Stimulated activated effector memory CD8-positive, alpha-beta T cell treated with anti-CD3 and anti-CD28 coated beads, Interleukin-12 subunit alpha, Interleukin-12 subunit beta, amount 100 ng/mL, for 72 hours (primary cell): Measurements from ENCODE around the gene CAMSAP2.

Source experiments
- ATAC-seq: fragments of 150-1000 bp; cut with Tn5 transposase; 2 replicates; pipeline ENCODE4 v1.10.0; 2021
- DNase-seq, 2 donors: peaks; one replicate each; pipeline ENCODE4 v3.0.0; 2021 to 2022; ENCODE audit warnings: low spot score in 2 of 2
- H3K27ac Mint-ChIP-seq: one replicate; pipeline ENCODE4 v1.8.0; 2022; ENCODE audit warnings: mild to moderate bottlenecking, mixed read lengths
- H3K36me3 Mint-ChIP-seq: one replicate; pipeline ENCODE4 v1.8.0; 2022; ENCODE audit warnings: mild to moderate bottlenecking, mixed read lengths
- H3K4me1 Mint-ChIP-seq: one replicate; pipeline ENCODE4 v1.8.0; 2022; ENCODE audit warnings: mixed read lengths
- H3K4me3 Mint-ChIP-seq: one replicate; pipeline ENCODE4 v1.8.0; 2022; ENCODE audit warnings: mild to moderate bottlenecking, mixed read lengths
- H3K9me3 Mint-ChIP-seq: one replicate; pipeline ENCODE4 v1.8.0; 2022; ENCODE audit warnings: mixed read lengths

The CAMSAP2 gene

DNA sequence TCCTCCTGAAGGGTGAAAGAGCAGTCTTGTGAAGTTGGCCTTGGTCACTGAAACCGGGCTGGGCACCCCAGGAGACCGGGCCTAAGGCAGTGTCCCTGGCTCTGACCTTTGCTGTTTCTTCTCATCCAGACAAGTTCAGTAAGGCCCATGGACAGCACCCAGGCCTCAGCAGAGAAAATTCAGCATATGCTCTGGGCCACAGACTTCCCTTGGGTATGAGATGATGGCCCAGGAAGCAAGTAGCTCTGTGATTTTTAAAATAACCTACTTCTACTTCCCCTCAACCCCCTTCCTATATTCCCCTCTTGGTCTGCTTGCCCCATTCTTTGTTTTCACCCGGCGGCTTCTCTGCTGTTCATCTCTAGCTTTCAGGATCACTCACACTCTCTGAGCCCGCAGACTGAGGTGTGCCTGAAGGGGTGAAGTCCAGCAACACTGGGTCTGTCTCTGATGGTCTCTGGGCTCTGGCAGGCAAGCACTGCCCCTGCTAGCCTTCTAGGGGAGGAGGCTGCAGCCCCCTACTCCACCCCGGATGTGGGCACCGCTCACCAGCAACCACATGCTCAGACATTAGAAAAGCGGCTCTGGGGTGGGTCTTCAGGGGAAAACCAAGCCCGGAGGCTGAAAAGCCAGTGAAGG lies 131.2 kb downstream of the CAMSAP2 start:
- H3K9me3 Mint-ChIP-seq, result no peaks in the 10 kb centered on the region
- DNase-seq (peak in 1 of 2 donors; percentile 81), ATAC-seq (peak; percentile 87)
- no peaks in the 10 kb centered on the region for H3K36me3 Mint-ChIP-seq
- H3K4me1 Mint-ChIP-seq, result peaks cover 63% of the 10 kb centered on the region
- H3K27ac Mint-ChIP-seq, result no peak overlapping the region
- peak overlapping the region; percentile 33 for H3K4me3 Mint-ChIP-seq

DNA sequence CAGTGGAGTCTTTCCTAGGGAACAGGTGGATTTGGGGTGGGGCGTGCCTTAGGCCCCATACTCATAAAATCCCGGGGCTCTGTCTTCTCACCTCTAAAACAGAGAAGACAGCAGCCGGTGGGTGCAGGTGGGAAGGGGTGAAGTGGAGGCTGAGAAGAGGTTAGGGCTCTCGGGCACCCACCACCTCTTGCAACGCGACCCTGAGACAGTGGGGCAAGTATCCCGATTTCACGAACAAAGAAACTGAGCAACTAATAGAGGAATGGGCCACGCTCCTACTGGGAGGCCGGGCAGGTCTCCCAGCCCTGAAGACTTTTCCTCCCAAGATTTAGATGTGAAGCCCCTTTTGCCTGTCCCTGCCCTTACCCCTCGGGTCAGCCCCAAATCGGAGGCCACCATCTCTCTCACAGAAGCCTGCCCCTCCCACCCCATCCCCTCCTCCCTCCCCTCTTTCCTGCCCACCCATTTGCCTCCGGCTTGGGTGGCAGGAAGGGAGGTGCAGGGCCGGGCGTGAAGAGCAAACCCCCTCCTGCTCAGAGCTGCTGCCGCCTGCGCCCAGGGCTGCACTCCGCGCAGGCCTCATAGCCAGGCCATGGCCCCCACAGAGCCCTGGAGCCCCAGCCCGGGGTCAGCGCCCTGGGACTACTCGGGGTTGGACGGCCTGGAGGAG lies 133.9 kb downstream of the CAMSAP2 start, which contains the start of gene GPR25:
Gene GPR25 (plus strand): TSS at position 536 of the 670 bp plus-strand sequence. CDS start 57 bp downstream, at position 593.
- DNase-seq, result peak in 1 of 2 donors; percentile 50
- Mint-ChIP-seq H3K36me3 (no peaks in the 10 kb centered on the region), H3K27ac (no peak within 1 kb of the TSS), H3K4me3 (peak within 1 kb of the TSS; percentile 44), H3K4me1 (peaks cover 62% of the 10 kb centered on the region), H3K9me3 (no peaks in the 10 kb centered on the region)
- no peak for ATAC-seq

DNA sequence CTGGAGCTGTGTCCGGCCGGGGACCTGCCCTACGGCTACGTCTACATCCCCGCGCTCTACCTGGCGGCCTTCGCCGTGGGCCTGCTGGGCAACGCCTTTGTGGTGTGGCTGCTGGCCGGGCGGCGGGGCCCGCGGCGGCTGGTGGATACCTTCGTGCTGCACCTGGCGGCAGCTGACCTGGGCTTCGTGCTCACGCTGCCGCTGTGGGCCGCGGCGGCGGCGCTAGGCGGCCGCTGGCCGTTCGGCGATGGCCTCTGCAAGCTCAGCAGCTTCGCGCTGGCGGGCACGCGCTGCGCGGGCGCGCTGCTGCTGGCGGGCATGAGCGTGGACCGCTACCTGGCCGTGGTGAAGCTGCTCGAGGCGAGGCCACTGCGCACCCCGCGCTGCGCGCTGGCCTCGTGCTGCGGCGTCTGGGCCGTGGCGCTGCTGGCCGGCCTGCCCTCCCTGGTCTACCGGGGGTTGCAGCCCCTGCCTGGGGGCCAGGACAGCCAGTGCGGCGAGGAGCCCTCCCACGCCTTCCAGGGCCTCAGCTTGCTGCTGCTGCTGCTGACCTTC lies 134.5 kb downstream of the CAMSAP2 start:
- ATAC-seq, result no peak
- Mint-ChIP-seq H3K4me1 (peaks cover 67% of the 10 kb centered on the region), H3K36me3 (no peaks in the 10 kb centered on the region), H3K9me3 (no peaks in the 10 kb centered on the region), H3K4me3 (peak overlapping the region; percentile 44), H3K27ac (no peak overlapping the region)
- DNase-seq, result peak in 1 of 2 donors; percentile 34

DNA sequence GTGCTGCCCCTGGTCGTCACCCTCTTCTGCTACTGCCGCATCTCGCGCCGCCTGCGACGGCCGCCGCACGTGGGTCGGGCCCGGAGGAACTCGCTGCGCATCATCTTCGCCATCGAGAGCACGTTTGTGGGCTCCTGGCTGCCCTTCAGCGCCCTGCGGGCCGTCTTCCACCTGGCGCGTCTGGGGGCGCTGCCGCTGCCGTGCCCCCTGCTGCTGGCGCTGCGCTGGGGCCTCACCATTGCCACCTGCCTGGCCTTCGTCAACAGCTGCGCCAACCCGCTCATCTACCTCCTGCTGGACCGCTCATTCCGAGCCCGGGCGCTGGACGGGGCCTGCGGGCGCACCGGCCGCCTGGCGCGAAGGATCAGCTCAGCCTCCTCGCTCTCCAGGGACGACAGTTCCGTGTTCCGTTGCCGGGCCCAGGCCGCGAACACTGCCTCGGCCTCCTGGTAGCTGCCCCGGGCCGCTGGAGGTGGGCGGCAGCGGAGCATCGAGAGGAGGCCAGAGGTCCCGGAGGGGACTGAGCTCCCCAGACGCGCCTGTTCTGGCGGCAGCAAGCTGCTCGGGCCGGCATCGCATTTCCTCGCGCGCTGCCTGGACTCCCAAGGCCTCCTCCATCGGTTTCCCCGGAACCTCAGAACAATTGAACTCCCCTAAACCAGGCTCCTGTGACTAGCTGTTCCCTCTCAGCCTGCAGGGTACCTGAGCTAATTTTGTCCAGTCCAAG lies 135.1 kb downstream of the CAMSAP2 start:
- Mint-ChIP-seq H3K4me1 (peaks cover 74% of the 10 kb centered on the region), H3K4me3 (peak overlapping the region; percentile 44), H3K27ac (no peak overlapping the region), H3K9me3 (no peaks in the 10 kb centered on the region), H3K36me3 (no peaks in the 10 kb centered on the region)
- peak in 1 of 2 donors; percentile 49 for DNase-seq
- no peak for ATAC-seq

DNA sequence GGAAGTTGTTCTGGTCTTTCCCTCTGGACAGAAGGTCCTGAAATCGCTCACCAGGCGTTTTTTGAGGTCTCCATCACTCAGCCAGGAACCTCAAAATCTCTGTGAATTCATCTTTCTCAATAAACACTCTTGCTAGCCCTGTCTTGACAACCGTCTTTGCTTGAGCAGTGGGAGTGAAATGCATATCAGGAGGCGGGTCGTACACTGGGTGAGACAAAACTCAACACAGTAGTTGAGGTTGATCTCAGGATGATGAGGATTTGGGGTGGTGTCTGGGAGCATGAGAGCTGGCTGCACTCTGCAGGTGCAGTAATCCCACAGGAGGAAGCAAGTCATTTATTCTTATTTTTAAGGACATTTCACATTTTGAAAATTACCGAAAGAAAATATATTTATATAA lies 136.0 kb downstream of the CAMSAP2 start:
- DNase-seq, result peak in 1 of 2 donors; percentile 49
- Mint-ChIP-seq H3K9me3 (no peaks in the 10 kb centered on the region), H3K36me3 (no peaks in the 10 kb centered on the region), H3K4me1 (peaks cover 71% of the 10 kb centered on the region), H3K4me3 (peak overlapping the region; percentile 44), H3K27ac (no peak overlapping the region)
- no peak for ATAC-seq

DNA sequence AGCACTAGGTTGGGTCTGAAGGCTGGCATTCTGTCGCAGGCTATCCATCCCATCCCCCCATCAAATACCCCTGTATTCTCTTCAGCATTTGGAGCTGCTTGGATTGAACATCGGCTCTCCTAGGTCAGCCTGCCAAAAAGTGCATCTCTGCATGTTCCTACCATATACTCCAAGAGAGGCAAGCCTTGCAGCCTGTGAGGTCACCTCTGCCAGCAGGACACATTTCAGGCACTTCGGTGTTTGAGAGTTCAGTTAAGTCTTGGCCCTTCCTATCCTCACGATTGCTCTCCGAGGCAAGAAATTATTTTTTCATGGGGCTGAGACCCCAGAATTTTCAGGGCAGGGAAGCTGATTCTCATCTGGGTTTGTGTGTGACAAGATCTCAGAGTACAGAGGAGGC lies 136.7 kb downstream of the CAMSAP2 start:
- Mint-ChIP-seq H3K27ac (no peak overlapping the region), H3K4me1 (peaks cover 71% of the 10 kb centered on the region)
- peak in 1 of 2 donors; percentile 46 for DNase-seq

DNA sequence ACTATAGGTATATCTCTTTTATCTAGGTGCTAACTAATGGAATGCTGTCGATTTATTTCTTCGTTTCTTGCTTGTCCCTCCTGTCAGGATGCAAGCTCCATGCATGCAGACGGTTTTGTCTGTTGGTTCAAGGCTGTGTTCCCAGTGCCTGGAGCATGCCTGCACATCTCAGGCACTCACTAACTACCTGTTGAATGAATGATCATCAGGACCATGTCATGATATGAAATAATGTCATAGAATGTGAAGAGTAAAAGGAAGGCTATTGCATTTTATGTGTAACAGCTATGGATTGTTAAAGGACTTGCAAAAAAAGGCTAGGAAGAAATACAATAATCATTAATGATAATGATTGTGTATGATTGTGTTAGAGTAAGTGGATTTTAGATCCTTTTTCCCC lies 138.3 kb downstream of the CAMSAP2 start:
- Mint-ChIP-seq H3K27ac (no peak overlapping the region), H3K4me1 (peaks cover 67% of the 10 kb centered on the region), H3K4me3 (no peak overlapping the region), H3K36me3 (peaks cover 6% of the 10 kb centered on the region), H3K9me3 (no peaks in the 10 kb centered on the region)
- ATAC-seq, result no peak
- peak in 1 of 2 donors; percentile 39 for DNase-seq

More for the DNA sequence above, 136.7 kb downstream of the CAMSAP2 start:
- ATAC-seq, result no peak
- H3K36me3 Mint-ChIP-seq, result peaks cover 5% of the 10 kb centered on the region
- H3K4me3 Mint-ChIP-seq, result no peak overlapping the region
- no peaks in the 10 kb centered on the region for H3K9me3 Mint-ChIP-seq

DNA sequence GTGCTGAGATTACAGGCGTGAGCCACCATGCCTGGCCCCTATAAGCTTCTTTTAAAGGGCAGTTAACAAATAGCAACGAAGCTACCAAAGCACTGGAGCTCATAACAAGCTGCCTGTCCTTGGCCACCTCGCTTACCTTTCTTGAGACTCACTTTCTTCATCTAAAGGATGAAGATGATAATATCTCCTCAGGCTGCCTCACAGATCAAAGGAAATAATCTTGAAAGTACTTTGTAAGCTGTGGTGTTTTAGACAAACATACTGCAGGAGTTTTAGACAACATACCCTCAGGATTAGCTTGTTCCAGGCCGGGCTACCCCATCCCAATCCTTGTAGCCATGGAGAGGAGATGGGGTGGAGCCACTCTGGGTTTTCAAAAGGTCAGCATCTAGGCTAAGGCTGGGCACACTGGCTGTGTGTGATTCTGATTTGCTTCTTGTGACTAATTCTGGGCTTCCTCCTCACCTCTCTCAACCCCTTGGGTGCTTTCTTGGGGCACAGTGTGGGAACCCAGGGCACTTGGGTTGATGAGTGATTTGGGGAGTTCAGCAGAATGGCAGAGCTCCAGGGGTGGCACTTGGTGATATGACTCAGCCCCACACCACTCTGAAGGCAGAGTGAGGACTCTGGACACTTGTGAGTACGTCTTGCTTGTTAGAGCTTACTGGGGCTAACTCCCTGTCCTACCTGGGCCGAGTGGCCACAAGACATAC lies 139.3 kb downstream of the CAMSAP2 start:
- Mint-ChIP-seq H3K36me3 (peaks cover 6% of the 10 kb centered on the region), H3K4me3 (peak overlapping the region; percentile 29), H3K27ac (no peak overlapping the region), H3K9me3 (no peaks in the 10 kb centered on the region), H3K4me1 (peaks cover 63% of the 10 kb centered on the region)
- DNase-seq, result peak; percentile 48 to 85
- ATAC-seq, result peak; percentile 93

DNA sequence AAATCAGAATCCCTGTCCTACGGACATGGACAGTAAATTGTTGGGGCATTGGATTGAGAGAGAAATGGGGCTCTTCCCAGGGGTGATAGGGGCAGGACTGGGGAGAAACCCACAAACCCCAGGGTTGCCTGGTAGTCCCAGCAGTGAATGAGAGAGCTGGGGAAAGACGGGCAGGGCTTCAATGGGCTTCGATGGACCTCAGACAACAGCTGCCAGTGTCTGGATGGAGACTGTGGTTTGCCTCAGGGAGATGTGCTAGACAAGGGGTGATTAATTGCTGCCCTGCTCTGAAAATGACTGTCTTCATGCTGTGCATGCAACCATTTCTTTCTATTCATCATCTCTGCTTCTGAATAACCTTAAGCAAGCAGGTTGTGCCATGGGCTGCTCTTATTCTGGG lies 141.5 kb downstream of the CAMSAP2 start:
- Mint-ChIP-seq H3K4me3 (peak overlapping the region; percentile 34), H3K9me3 (no peaks in the 10 kb centered on the region), H3K27ac (peak overlapping the region; percentile 79), H3K36me3 (peaks cover 6% of the 10 kb centered on the region), H3K4me1 (peaks cover 46% of the 10 kb centered on the region)
- DNase-seq (peak; percentile 21 to 80), ATAC-seq (peak; percentile 91)

DNA sequence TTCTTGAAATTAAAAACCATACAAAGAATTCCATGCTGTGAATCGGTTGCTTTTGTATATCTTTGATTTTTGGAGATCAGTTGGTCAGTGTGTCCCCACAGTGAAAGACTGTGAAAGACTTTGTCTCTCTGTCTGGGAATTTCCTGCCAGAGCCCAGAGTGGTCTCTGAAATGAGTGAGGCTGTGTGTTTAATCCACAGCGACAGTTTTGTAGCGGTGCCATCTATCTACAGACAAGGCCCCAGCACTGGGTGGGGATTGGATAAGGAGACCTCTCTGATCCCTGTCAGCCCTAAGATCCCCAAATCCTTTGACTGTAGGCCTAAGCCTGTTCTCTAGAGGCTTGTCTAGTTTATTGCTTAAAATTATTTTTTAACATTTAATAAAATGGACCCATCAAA lies 144.4 kb downstream of the CAMSAP2 start:
- Mint-ChIP-seq H3K36me3 (peaks cover 6% of the 10 kb centered on the region), H3K4me3 (no peak overlapping the region), H3K27ac (no peak overlapping the region), H3K4me1 (peaks cover 50% of the 10 kb centered on the region), H3K9me3 (no peaks in the 10 kb centered on the region)
- DNase-seq (peak in 1 of 2 donors; percentile 38), ATAC-seq (no peak)

DNA sequence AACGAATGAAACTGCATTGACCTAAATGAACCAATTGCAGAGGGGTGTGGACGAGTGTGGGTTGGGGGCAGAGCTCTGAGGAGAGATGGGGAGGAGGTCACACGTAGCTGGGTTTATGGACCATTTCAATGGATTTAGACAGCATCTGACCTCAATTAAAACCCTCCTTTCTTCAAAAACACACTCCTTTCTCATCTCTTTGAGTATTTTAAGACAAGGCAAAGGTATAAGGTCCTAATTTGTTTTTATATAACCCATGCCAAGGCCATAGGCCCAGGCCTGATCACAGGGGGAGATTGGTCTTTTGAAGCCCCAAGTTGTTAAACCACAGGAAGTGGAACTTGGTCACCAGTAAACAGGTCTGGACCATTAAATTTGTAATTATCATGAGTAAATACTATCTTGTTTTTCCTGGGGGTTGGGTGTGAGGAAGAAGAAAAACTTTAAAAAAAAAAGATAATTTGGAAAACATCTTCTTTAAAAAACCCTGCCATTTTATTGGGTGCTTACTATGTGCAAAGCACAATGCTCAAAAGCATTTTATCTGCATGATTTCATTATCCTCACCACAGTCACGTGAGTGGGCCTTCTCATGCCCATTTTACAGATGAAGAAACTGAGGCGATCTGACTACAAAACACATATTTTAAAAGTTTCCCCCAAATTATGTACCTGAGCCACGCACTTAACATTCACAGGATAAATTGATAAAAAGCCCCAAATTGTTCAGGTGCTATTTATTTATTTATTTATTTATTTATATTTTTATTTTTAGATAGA lies 147.1 kb downstream of the CAMSAP2 start:
- Mint-ChIP-seq H3K9me3 (no peaks in the 10 kb centered on the region), H3K4me3 (no peak overlapping the region), H3K36me3 (no peaks in the 10 kb centered on the region), H3K27ac (peak overlapping the region; percentile 14), H3K4me1 (peaks cover 55% of the 10 kb centered on the region)
- DNase-seq, result no peak
- no peak for ATAC-seq

DNA sequence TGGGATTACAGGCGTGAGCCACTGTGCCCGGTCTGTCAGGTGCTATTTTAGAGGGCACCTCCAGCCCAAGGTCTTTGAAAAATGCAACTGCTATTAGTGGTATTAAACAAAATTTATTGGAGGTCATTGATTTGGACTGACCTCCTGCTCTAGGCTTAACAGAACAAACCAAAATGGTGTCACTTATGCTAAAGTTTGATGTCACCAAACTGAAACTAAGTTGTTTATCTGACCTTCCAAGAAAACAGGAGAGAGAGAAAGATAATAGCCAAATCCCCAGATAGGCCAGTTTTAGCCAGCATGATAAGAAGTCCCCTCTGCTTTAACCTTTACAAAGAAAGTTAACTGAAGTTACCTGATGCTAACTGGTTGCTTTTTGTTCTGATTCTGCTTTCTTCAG lies 147.9 kb downstream of the CAMSAP2 start:
- H3K4me1 Mint-ChIP-seq, result peaks cover 49% of the 10 kb centered on the region

DNA sequence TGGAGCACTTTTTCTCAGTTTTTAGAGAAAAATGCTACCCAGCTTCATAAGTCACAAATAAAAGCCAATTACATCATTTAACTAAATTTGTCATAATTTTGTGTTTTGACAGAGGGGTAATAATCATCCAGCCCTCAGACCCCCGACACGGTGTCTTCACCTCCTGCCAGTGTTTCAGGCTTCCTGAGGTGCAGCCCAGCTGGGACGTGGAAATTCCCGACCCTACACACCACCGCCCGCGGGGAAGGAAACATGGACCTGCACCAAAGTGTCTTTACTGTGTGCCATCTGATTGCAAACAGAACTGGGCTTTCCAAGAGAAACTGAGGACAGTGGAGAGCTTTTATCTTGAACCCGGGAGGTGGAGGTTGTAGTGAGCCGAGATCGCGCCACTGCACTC lies 148.3 kb downstream of the CAMSAP2 start:
- H3K4me3 Mint-ChIP-seq, result peak overlapping the region; percentile 65
- no peaks in the 10 kb centered on the region for H3K9me3 Mint-ChIP-seq
- DNase-seq, result no peak
- H3K4me1 Mint-ChIP-seq, result peaks cover 49% of the 10 kb centered on the region
- no peak for ATAC-seq
- no peaks in the 10 kb centered on the region for H3K36me3 Mint-ChIP-seq
- no peak overlapping the region for H3K27ac Mint-ChIP-seq

More for the DNA sequence above, 147.9 kb downstream of the CAMSAP2 start:
- no peaks in the 10 kb centered on the region for H3K36me3 Mint-ChIP-seq
- DNase-seq (no peak), ATAC-seq (no peak)
- H3K4me3 Mint-ChIP-seq, result peak overlapping the region; percentile 65
- no peak overlapping the region for H3K27ac Mint-ChIP-seq
- H3K9me3 Mint-ChIP-seq, result no peaks in the 10 kb centered on the region

DNA sequence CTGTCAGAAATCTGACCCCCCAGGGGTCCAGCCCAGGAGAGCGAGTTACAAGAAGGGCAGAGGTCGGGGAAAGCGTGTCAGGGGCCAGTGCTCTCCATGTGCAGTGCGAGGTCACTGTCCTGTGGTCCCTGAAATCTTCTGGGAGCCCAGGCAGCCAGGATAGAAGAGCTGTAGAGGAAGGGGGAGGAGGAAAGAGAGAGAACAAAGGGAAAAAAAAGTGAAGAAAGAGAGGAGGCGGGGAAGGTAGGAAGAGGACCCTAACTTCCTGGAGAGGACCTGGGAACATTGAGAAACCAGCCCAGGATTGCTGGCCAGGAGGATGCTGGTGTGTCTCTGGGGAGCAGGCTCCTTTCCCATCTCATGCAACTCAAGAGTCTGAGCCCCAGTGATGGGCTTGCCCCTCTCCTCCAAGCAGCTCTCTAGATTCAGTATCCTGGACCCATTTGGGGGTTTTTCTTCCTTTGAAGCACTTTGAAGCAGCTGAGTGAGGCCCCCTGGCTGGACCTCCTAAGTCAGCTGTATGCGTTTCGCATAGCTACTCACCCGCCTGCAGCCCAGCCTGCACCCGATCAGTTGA lies 149.2 kb downstream of the CAMSAP2 start:
- no peaks in the 10 kb centered on the region for H3K36me3 Mint-ChIP-seq
- no peaks in the 10 kb centered on the region for H3K9me3 Mint-ChIP-seq
- peak overlapping the region; percentile 65 for H3K4me3 Mint-ChIP-seq
- no peak for DNase-seq
- peak overlapping the region; percentile 1 for H3K27ac Mint-ChIP-seq
- ATAC-seq, result no peak
- peaks cover 54% of the 10 kb centered on the region for H3K4me1 Mint-ChIP-seq
